H9 (cell line): ENCODE results near the gene RPL34. TPM values are rescaled to one million over a fixed set of nuclear protein-coding genes. Genes with fewer than 3 reads are reported as not detected.

Experiments
- DNase-seq: peaks from one replicate; pipeline ENCODE4 v3.0.0-alpha.2; 2017
- H2AFZ ChIP-seq: one replicate; pipeline ENCODE4 v1.6.1; 2013; ENCODE audit warnings: mild to moderate bottlenecking, low read length, control low read depth, moderate library complexity
- H2AK5ac ChIP-seq: 2 replicates; pipeline ENCODE4 v1.6.1; 2013; ENCODE audit warnings: low read length, control low read depth, mixed read lengths; ENCODE audit not compliant: insufficient read length
- H2BK120ac ChIP-seq: one replicate; pipeline ENCODE4 v1.6.1; 2013; ENCODE audit warnings: low read depth, mild to moderate bottlenecking, low read length, control low read depth, inconsistent platforms; ENCODE audit not compliant: poor library complexity, severe bottlenecking
- H2BK12ac ChIP-seq: 2 replicates; pipeline ENCODE4 v1.6.1; 2013; ENCODE audit warnings: low read length, control low read depth, mixed read lengths, low read depth; ENCODE audit not compliant: insufficient read length
- H2BK15ac ChIP-seq: 2 replicates; pipeline ENCODE4 v1.6.1; 2013; ENCODE audit warnings: low read depth, low read length, control low read depth
- H2BK20ac ChIP-seq: one replicate; pipeline ENCODE4 v1.6.1; 2013; ENCODE audit warnings: low read depth, mild to moderate bottlenecking, low read length, control low read depth, inconsistent platforms; ENCODE audit not compliant: poor library complexity, severe bottlenecking
- H2BK5ac ChIP-seq: 2 replicates; pipeline ENCODE4 v1.6.1; 2013; ENCODE audit warnings: low read length, control low read depth, mixed read lengths; ENCODE audit not compliant: insufficient read length
- H3K14ac ChIP-seq: 2 replicates; pipeline ENCODE4 v1.6.1; 2013; ENCODE audit warnings: low read length, control low read depth; ENCODE audit not compliant: insufficient read depth
- H3K18ac ChIP-seq: 2 replicates; pipeline ENCODE4 v1.6.1; 2013; ENCODE audit warnings: low read depth, mild to moderate bottlenecking, mixed read lengths, low read length, control low read depth; ENCODE audit not compliant: insufficient read length
- H3K23ac ChIP-seq: 2 replicates; pipeline ENCODE4 v1.6.1; 2013; ENCODE audit warnings: low read length, control low read depth, mixed read lengths, low read depth; ENCODE audit not compliant: insufficient read length
- H3K23me2 ChIP-seq: 2 replicates; pipeline ENCODE4 v1.6.1; 2013; ENCODE audit warnings: low read depth, mild to moderate bottlenecking, mixed read lengths, low read length, control low read depth; ENCODE audit not compliant: insufficient read length, poor library complexity, severe bottlenecking
- H3K27ac ChIP-seq: 2 replicates; pipeline ENCODE4 v1.5.1; 2013; ENCODE audit warnings: low read length, control low read depth, mixed read lengths, low read depth; ENCODE audit not compliant: insufficient read length
- H3K27me3 ChIP-seq: 2 replicates; pipeline ENCODE4 v1.6.1; 2013; ENCODE audit warnings: low read length, control low read depth, inconsistent platforms; ENCODE audit not compliant: insufficient read depth
- H3K4ac ChIP-seq: 2 replicates; pipeline ENCODE4 v1.6.1; 2013; ENCODE audit warnings: low read depth, mild to moderate bottlenecking, control low read depth, inconsistent platforms, low read length, moderate library complexity
- H3K4me1 ChIP-seq: 2 replicates; pipeline ENCODE4 v1.6.1; 2013; ENCODE audit warnings: low read length, control low read depth, inconsistent platforms; ENCODE audit not compliant: insufficient read depth
- H3K4me2 ChIP-seq: 2 replicates; pipeline ENCODE4 v1.6.1; 2013; ENCODE audit warnings: low read length, control low read depth, mixed read lengths; ENCODE audit not compliant: insufficient read length, insufficient read depth
- H3K56ac ChIP-seq: 2 replicates; pipeline ENCODE4 v1.6.1; 2013; ENCODE audit warnings: low read depth, mild to moderate bottlenecking, mixed read lengths, low read length, control low read depth; ENCODE audit not compliant: insufficient read length
- H3K79me1 ChIP-seq: 2 replicates; pipeline ENCODE4 v1.6.1; 2013; ENCODE audit warnings: low read depth, mild to moderate bottlenecking, moderate library complexity, low read length, control low read depth, inconsistent platforms; ENCODE audit not compliant: insufficient read depth, poor library complexity, severe bottlenecking
- H3K79me2 ChIP-seq: 2 replicates; pipeline ENCODE4 v1.6.1; 2013; ENCODE audit warnings: low read length, control low read depth, inconsistent platforms; ENCODE audit not compliant: insufficient read depth
- H3K9ac ChIP-seq: 2 replicates; pipeline ENCODE4 v1.6.1; 2013; ENCODE audit warnings: low read length, control low read depth, mixed read lengths; ENCODE audit not compliant: insufficient read length; ENCODE audit errors: extremely low read depth
- H3K9me3 ChIP-seq: one replicate; pipeline ENCODE4 v1.6.1; 2013; ENCODE audit warnings: low read depth, low read length, inconsistent platforms; ENCODE audit not compliant: control insufficient read depth
- H3T11ph ChIP-seq: one replicate; pipeline ENCODE4 v1.6.1; 2013; ENCODE audit warnings: mild to moderate bottlenecking, low read length, control low read depth, inconsistent platforms
- H4K20me1 ChIP-seq: one replicate; pipeline ENCODE4 v1.6.1; 2013; ENCODE audit not compliant: control insufficient read depth, insufficient read length, insufficient read depth
- H4K5ac ChIP-seq: 2 replicates; pipeline ENCODE4 v1.6.1; 2013; ENCODE audit warnings: low read depth, mild to moderate bottlenecking, mixed read lengths, low read length, control low read depth; ENCODE audit not compliant: insufficient read length
- H4K8ac ChIP-seq: replicated peaks from 2 replicates; pipeline ENCODE4 v1.6.1; 2013; ENCODE audit warnings: low read length, control low read depth, mixed read lengths, low read depth; ENCODE audit not compliant: insufficient read length
- H4K91ac ChIP-seq: 2 replicates; pipeline ENCODE4 v1.6.1; 2013; ENCODE audit warnings: low read depth, mild to moderate bottlenecking, moderate library complexity, mixed read lengths, low read length, control low read depth; ENCODE audit not compliant: insufficient read length
- H3K27ac Mint-ChIP-seq, 3 experiments: 2 replicates in 2 of 3; 3 replicates in 1 of 3; pipeline ENCODE4 v1.8.0; 2020 to 2021; ENCODE audit warnings: mixed read lengths in 3 of 3, mild to moderate bottlenecking in 1 of 3, moderate library complexity in 1 of 3
- H3K27me3 Mint-ChIP-seq: 2 replicates; pipeline ENCODE4 v1.8.0; 2021; ENCODE audit warnings: low read depth, mild to moderate bottlenecking, moderate library complexity, mixed read lengths
- H3K36me3 Mint-ChIP-seq, 3 experiments: 2 replicates in 2 of 3; 3 replicates in 1 of 3; pipeline ENCODE4 v1.8.0; 2020 to 2021; ENCODE audit warnings: low read depth in 3 of 3, mixed read lengths in 3 of 3; ENCODE audit not compliant: insufficient read depth in 1 of 3
- H3K4me1 Mint-ChIP-seq, 2 experiments: 2 replicates each; pipeline ENCODE4 v1.8.0; 2020; ENCODE audit warnings: mixed read lengths in 2 of 2
- H3K4me3 Mint-ChIP-seq, 2 experiments: 2 replicates in 1 of 2; 3 replicates in 1 of 2; pipeline ENCODE4 v1.8.0; 2020 to 2021; ENCODE audit warnings: mild to moderate bottlenecking in 2 of 2, mixed read lengths in 2 of 2, moderate library complexity in 1 of 2
- H3K9me3 Mint-ChIP-seq, 2 experiments: 2 replicates in 1 of 2; 3 replicates in 1 of 2; pipeline ENCODE4 v1.8.0; 2020; ENCODE audit warnings: mild to moderate bottlenecking in 2 of 2, mixed read lengths in 2 of 2, moderate library complexity in 1 of 2
- WGBS: extraction: QIAGEN DNeasy Blood & Tissue Kit; methylation state at CpG from one replicate; pipeline ENCODE4 v1.1.7; 2013; ENCODE audit warnings: missing lambda C conversion rate, low lambda C conversion rate, mixed read lengths; ENCODE audit not compliant: insufficient read length; ENCODE audit errors: extremely low coverage; 5-methylcytosine and 5-hydroxymethylcytosine counted together
- total RNA-seq: library from RNA; stranded (reverse); gene quantifications from 2 replicates; pipeline ENCODE4 v1.2.1, GENCODE V29; 2021
- TF ChIP-seq, protein P1 (sequence below): fragments of 200-600 bp; sonication (generic); conservative IDR thresholded peaks from 3 replicates; pipeline ENCODE4 v1.8.0; 2021; ENCODE audit warnings: antibody characterized with exemption, mild to moderate bottlenecking

The RPL34 gene
- total RNA-seq, 1 experiment from 2014 or later, result 1,375 TPM

DNA sequence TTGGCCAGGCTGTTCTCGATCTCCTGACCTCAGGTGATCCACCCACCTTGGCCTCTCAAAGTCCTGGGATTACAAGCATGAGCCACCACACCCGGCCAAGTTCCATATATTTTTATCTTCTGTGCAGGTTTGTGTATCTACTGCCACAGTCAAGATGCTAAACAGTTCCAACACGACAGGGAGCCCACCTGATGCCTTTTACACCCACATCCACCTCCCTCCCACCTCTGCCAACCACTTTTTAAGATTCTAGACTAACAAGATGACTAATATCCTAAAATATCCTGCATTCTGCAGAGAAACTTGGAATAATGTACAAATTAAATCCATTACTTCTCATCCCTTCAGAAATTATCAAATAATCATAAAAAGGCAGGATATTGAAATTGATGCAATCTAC lies 19.3 kb upstream of the RPL34 start:
- no peak overlapping the region for H2AFZ ChIP-seq
- H2BK12ac ChIP-seq, result no peak overlapping the region
- Mint-ChIP-seq H3K36me3 (peaks cover 0 to 2% (median under 1%) of the 10 kb centered on the region in 3 experiments; a peak in 3 of 7 replicates), H3K27ac (no peak overlapping the region), H3K9me3 (peaks cover 1 to 3% of the 10 kb centered on the region in 2 experiments; a peak in 4 of 5 replicates), H3K4me3 (no peak overlapping the region; a peak in 1 of 5 replicates), H3K27me3 (peaks cover 8% of the 10 kb centered on the region), H3K4me1 (no peaks in the 10 kb centered on the region)
- no peak overlapping the region for H2AK5ac ChIP-seq
- H3K18ac ChIP-seq, result no peak overlapping the region
- H3K9ac ChIP-seq, result no peak overlapping the region
- no peak overlapping the region for H3T11ph ChIP-seq
- no peaks in the 10 kb centered on the region for H3K79me1 ChIP-seq
- TF ChIP-seq, protein P1, sequence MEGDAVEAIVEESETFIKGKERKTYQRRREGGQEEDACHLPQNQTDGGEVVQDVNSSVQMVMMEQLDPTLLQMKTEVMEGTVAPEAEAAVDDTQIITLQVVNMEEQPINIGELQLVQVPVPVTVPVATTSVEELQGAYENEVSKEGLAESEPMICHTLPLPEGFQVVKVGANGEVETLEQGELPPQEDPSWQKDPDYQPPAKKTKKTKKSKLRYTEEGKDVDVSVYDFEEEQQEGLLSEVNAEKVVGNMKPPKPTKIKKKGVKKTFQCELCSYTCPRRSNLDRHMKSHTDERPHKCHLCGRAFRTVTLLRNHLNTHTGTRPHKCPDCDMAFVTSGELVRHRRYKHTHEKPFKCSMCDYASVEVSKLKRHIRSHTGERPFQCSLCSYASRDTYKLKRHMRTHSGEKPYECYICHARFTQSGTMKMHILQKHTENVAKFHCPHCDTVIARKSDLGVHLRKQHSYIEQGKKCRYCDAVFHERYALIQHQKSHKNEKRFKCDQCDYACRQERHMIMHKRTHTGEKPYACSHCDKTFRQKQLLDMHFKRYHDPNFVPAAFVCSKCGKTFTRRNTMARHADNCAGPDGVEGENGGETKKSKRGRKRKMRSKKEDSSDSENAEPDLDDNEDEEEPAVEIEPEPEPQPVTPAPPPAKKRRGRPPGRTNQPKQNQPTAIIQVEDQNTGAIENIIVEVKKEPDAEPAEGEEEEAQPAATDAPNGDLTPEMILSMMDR, result no peak
- no peaks in the 10 kb centered on the region for H3K4me1 ChIP-seq
- no peak overlapping the region for H2BK15ac ChIP-seq
- no peak overlapping the region for H2BK20ac ChIP-seq
- no peaks in the 10 kb centered on the region for H3K79me2 ChIP-seq
- H3K4me2 ChIP-seq, result no peak overlapping the region
- no peak overlapping the region for H4K5ac ChIP-seq
- WGBS, result no CpG with 5 or more reads among the region's 3 CpGs
- H3K14ac ChIP-seq, result no peak overlapping the region
- H3K27ac ChIP-seq, result no peak overlapping the region
- no peak overlapping the region for H3K56ac ChIP-seq
- H4K91ac ChIP-seq, result no peak overlapping the region
- H3K27me3 ChIP-seq, result no peaks in the 10 kb centered on the region
- no peaks in the 10 kb centered on the region for H4K20me1 ChIP-seq
- no peaks in the 10 kb centered on the region for H3K9me3 ChIP-seq
- H2BK120ac ChIP-seq, result no peak overlapping the region
- DNase-seq, result no peak
- no peaks in the 10 kb centered on the region for H3K23me2 ChIP-seq
- no peak overlapping the region for H3K4ac ChIP-seq
- no peak overlapping the region for H2BK5ac ChIP-seq
- H3K23ac ChIP-seq, result no peak overlapping the region
- no peak overlapping the region for H4K8ac ChIP-seq
